Body of pancreas (tissue), 4 donors: Measurements from ENCODE around the gene CLK1.

Source experiments
- POLR2A ChIP-seq, 3 donors: fragments of 450-650 bp; IDR thresholded peaks; one replicate each; pipeline ENCODE4 v1.6.1; 2016; ENCODE audit warnings: antibody characterized with exemption in 3 of 3, mild to moderate bottlenecking in 2 of 3
- TF ChIP-seq, protein P1 (sequence below), 7 experiments: fragments of 450-650 bp in 4 of 7; fragments of 200-600 bp in 3 of 7; sonication (generic) in 3 of 7; IDR thresholded peaks; one replicate each; pipeline ENCODE4 v1.5.1; 2016 to 2019; ENCODE audit warnings: antibody characterized with exemption in 7 of 7

DNA sequence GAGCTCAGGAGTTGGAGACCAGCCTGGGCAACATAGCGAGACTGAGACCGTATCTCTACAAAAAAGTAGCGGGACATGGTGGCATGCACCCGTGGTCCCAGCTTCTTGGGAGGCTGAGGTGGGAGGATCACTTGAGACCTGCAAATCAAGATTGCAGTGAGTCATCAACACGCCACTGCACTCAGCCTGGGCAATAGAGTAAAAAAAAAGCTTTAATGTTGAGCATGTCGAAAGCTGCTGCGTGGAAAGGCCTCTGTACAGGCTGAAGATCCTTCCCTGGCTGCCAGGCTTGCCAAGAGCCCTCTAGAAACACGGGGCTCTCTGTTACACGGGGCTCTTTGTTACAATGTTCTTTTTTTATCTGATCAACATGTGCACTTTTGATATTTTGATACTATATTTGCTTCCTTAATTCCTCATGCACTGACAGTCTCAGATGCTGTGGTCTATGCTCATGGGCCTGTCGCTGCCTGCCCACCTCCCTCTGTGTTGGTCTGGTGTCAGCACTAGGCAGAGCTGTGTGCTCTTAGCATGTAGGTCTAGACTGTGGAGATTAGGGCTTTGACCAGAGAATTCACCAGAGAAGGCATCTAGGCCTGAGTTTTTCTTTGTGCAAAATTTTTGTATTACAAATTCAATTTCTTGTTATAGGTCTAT, 18.7 kb downstream of the CLK1 start:
- TF ChIP-seq, protein P1, sequence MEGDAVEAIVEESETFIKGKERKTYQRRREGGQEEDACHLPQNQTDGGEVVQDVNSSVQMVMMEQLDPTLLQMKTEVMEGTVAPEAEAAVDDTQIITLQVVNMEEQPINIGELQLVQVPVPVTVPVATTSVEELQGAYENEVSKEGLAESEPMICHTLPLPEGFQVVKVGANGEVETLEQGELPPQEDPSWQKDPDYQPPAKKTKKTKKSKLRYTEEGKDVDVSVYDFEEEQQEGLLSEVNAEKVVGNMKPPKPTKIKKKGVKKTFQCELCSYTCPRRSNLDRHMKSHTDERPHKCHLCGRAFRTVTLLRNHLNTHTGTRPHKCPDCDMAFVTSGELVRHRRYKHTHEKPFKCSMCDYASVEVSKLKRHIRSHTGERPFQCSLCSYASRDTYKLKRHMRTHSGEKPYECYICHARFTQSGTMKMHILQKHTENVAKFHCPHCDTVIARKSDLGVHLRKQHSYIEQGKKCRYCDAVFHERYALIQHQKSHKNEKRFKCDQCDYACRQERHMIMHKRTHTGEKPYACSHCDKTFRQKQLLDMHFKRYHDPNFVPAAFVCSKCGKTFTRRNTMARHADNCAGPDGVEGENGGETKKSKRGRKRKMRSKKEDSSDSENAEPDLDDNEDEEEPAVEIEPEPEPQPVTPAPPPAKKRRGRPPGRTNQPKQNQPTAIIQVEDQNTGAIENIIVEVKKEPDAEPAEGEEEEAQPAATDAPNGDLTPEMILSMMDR (IDR thresholded peaks at IDR 0.05) = no peak
- TF ChIP-seq POLR2A (IDR thresholded peaks at IDR 0.05) = no peak
